GM21717 (cell line): Measurements from ENCODE around the gene CLEC20A.
"Not testable (repeated sequence)": the region's sequence is repeated elsewhere in the genome, so short reads cannot be mapped to it uniquely, and the experiment has no call there.

ENCODE experiments used
- ATAC-seq: cut with Tn5 transposase; IDR thresholded peaks from one replicate; pipeline ENCODE4 v1.9.1; 2021; ENCODE audit warnings: mild to moderate bottlenecking, moderate library complexity; ENCODE audit not compliant: unreplicated experiment

CLEC20A gene

DNA sequence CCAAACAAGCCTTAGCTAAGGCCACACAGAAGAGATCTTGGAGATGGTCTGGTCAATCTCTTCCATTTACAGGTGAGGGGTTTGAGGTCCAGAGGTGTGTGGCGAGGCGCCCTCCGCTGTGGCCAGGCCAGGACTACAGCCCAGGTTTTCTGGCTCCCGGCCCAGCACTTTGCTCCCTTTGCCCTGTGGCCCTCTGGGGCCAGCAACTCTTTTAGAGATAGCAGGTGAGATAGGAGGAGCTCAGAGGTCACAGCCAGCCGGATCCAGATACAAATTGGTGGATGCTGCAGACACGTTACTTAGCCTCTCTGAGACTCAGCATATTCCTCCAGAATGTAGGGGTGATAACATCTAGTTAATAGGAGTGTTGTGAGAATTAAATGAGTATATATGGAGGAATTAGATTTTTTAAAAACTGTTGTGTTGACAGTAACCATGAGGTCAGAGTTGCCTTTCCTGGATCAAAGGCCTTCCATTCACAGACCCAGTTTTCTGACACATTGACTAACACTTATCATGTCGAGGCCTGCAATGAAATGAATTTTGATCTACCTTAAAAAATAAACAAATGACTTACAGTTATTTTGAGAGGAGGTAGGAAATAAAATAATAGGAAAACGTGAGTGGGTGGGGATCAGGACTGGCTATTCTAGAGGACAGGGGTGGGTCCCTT lies 32.7 kb upstream of the CLEC20A start:
- ATAC-seq, result no peak

DNA sequence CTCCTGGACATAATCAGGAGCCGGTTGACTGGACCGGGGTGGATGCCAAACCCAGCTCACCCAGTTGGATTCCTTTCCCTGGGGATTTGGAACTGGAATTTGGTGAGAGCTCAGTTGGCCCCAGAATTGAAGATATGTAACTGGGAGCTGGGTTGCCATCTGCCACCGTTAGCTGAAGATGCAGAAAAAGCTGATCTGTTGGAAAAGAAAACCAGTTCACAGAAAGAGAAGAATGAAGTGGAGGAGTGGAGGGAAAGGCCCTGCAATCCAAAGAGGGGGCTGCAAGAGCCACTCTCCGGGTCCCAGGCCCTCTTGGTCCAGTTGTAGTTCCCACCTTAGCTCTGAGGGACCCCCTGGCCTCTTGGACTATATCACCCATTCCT lies 32.2 kb upstream of the CLEC20A start:
- no peak for ATAC-seq

DNA sequence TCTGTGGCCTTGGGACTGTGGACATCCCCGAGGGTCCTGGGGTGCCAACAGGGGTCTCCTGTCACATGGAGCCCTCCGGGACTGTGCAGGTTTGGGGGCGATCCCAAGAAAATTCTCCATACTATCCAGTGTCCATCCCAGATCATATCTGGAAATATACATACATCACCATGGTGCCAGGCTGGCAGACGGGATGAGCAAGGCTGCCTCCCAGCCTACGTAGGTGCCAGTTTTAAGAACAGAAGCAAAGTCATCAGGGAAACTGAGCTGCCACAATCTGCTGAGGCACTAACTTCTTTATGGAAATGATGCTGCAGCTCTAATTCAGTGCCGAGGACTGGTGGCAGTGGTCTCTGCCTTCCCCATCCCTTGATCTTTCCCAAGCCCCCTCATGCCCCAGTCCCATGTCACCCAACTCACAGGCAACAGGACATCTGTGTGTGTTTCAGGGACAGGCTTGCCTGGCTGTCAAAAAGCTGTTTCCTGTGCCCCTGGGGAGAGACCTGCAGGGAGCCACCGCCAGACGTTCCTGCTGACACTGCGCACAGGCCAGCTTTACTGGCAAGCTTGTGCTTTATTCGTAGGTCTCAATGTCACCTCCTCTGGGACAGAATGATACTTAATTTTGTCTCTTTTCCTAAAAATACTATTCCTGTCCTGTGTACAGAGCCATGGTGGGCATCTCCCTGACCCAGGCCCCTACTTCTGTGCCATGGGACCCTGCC lies 31.6 kb upstream of the CLEC20A start:
- ATAC-seq, result no peak

DNA sequence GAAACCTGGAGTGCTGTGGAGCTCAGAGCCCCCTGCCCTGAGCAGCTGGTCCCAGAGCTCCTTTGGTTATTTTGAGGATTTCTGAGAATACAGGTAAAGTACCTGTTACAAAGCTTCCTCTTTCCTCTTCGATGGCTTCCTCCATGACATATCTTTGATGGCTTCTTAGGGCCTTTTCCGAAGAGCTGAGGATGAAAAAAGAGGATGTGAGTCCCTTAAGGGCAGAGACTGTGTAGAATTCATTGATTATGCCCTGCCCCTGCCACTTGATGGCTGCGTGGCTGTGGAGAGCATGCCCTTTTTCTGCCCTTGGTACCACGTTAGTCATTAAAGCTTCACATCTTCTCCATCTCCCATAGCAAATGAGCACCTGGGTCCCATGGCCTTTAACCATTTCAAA lies 30.4 kb upstream of the CLEC20A start:
- ATAC-seq, result no peak

DNA sequence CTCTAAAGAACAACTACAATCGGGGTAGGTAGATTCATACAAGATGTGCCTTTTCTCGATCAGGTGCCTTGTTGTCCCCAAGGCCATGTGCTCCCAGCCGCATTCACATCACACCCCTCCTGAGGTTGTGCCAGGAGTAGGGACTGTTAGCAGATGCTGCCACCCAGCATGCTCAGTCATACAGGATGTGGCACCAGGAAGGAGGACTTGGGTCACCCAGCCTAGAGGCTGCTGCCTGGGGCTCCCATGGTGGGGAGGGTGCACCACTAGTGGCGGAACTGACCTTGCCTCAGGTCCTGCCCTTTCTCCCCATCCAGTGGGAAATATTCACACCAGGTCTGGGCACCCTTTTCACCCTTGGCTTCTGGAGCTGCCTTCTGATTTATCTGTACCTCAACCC lies 24.5 kb upstream of the CLEC20A start:
- no peak for ATAC-seq

DNA sequence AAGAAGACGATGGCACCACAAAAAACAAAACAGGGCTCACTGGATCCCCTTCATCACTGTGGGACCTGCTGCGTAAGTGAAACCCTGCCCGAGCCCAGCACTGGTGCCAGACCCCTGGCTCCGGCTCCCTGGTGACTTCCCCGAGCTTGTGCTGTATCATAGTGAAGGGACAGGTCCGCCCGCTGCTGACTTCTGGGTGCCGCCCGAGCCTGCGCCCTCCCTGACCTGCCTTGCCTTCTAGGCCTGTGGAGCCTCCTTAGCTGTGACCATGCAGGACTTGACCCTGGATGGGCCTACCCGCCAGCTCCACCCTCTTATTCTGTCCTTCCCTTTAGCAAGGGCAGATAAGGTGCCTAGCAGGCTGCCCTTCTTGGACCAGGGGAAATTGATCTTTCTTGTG lies 24.0 kb upstream of the CLEC20A start:
- ATAC-seq, result no peak

DNA sequence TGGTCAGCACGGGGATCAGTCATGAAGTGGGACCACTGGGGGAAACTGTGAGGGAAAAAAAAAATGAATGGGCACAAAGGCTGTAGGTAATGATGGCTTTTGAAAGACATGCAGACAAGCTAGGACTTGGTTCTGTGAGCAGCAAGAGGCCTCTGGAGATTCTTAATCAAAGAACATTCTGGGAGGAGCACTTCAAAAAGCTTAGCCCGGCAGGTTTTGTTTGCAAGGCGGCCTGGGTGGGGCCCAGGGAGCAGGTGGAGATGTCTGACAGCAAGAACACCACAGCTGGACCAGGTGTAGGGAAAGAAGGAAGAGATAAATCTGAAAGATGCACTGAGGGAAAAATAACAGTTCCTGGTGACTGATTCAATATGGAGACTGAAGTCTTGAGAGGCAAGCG lies 22.1 kb upstream of the CLEC20A start:
- ATAC-seq, result no peak

DNA sequence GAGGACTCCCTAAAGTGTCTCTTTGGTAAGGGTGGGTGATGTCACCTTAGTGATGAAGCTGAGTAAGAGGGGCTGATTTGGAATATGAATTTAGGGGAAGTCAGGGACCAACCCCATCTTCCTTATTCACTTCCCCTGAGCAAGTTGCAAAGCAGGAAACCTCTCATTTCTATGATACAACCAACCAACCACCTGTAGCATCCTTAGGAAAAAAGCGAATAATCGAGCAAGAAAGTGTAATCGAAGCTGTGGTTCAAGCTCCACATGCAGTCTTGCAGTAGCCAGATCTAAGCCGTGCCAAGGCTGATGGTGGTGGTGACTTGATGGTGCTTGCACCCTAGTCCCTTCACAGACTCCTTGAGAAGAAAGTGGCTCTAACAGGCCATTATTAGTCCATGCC lies 19.3 kb upstream of the CLEC20A start:
- no peak for ATAC-seq

DNA sequence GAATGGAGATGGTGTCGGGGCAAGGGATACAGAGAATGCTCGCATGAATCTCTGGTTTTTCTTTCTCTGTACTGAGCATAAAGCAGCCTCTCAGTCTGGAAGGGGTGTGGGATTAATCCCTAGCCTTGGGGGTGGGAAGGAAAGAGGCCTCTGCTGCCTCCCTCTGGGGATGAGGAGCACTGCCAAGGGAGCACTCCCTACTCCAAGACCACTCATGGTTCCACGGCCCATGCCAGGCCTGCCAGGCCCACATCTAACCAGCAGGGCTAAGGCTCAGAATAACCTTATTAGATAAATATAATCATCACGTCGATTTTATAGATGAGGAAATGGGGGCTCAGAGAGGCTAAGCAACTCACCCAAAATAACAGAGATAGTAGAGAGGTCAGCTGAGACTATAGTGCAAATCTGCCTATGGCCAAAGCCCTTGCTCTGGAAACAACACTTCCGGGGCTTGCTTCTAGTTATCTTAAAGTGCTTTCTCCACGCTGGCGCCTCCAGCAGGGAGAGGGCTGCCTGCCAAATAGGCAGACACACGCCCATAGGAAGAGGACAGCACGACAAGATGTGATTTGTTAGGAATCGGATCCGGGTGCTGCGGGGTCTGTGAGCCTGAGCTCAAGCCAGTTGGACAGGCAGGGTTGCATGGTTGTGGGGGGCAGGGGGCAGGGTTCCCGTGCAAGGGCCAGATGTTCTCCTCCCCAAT lies 16.7 kb upstream of the CLEC20A start:
- no peak for ATAC-seq

DNA sequence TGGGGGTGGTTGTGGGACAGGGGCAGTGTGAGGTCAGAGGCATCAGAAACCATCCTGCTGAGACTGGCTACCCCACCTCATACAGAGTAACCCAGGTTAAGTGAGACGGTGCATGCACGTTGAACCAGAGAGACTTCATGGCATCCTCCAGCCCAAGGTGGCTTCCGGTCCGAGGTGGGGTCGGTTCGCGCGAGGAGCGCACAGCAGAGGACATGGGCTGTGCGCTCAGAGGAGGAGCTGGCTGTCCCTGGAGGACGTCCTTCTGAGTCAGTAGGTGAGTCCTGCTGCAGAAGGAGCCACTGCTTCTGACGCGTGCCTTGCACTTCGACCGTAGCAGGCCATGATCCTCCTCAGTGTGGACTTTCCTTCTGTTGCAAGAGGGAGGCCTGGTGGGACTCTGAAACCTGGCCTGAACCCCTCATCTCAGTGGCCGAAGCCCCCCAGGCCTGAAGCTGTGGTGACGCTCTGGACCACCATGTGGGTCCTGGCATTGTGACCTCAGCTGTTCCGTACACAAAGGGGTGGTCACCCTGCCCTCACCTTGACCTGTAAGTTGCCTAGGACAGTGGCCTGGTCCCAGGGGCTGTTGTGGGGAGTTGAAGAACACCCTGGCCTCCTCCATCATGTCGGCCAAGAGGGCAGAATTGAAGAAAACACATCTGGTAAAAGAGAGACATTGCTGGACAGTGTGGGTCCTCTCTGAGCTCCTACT lies 16.0 kb upstream of the CLEC20A start, which contains the start of gene TEX35:
Gene TEX35, plus strand, starts transcription at position 544 of the 712 bp plus-strand sequence. Its CDS starts 80 bp downstream, at position 624.
- ATAC-seq, result no peak

DNA sequence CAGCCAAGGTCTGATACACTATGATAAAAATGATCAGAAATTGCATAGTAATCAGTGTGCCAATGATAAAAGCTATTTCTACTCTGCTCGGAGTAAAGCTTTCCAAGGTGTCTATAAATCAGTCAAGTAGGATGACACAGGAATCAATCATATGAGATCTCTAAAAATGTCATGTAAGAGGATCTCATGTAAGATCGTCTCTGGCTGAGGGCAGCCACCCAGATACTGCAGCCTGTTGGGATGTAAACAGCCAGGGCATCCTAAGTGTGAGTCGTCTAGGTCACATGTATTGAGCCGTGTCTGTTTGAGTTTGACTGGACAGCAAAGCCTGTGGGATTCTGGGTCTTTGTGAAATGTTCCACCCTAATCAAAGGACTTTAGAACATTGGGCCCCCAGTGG lies 13.4 kb upstream of the CLEC20A start:
- ATAC-seq, result no peak

DNA sequence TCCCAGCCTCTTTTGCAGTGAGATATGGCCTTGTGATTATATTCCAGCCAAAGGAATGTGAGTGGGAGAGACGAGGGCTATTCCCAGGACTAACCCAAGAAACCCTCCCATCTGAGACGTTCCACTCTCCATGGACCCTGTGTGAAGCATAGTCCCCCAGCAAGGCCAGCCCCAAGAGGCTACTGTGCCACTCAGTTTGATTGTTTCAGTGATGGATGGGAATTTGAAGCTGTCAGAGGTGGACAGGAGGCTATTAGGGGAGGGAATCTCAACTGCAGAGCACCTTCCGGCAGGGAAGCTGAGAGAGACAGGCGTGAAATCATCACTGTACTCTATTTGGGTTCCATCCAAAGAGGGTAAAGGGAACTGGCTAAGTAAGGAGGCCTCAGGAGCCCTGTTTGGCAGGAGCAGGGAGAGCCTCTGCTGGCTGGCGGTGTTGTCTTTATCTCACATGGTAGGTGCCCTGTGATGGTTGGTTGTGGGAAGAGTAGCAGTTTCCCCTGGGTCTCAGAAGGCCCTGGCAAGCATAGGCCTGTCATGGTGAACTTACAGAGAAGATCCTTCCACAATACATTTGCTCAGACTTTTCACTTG lies 12.7 kb upstream of the CLEC20A start:
- no peak for ATAC-seq

DNA sequence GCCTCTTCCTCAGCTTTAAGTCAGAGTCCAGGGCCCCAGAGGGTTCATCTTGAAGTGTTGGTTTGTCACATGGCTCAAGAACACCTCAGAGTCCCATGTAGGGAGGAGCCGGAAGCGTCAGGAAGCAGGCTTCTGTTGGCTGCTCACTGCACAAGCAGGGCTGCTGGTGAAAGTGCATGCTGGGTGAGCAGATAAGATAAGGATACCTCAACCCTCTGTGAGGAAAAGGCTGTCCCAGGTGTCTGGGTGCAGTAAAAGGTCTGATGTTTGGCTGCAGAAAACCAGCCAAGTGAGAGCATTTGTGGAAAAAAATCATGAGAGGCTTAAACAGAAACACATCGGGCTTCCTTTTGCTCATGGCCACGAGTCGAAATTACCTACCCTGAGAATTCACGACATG lies 9.9 kb upstream of the CLEC20A start:
- ATAC-seq, result no peak

DNA sequence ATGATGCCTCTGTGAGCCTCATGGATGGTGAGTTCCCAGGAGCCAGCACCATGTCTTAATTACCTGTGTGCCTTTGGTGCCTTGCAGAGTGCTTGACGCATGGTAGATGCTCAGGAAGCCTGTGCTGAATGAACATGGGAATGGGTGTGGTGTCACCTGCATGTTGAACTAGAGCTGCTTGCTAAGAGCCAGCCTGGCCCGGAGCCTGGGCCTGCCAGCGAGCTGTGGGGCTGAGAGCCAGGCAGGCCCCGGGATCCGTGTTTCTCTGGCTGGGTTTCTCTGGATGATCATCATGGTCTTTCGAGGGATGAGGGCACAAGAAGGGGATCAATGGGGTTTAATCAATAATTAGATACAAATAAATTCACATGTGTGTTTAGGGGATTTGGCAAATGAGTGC lies 9.4 kb upstream of the CLEC20A start:
- no peak for ATAC-seq

DNA sequence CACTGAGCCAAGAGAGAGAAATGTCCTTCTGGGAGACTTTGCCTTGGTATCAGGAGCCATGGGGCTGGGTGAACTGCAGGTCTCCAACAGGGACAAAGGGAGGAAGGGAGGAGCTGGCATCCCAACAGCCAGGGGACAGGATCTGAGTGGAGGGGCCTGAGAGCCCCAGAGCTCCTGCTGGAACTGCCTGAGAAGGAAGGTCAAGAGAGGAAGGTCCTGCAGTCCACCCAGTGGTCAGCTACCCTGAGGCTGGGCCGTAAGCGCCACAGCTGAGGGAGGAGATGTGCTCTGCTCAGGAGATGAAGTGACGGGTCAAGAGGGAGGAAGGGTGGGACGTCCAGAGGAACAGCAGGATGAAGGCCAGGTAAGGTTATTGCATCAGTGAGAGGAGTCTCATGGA lies 7.5 kb upstream of the CLEC20A start:
- ATAC-seq, result no peak

DNA sequence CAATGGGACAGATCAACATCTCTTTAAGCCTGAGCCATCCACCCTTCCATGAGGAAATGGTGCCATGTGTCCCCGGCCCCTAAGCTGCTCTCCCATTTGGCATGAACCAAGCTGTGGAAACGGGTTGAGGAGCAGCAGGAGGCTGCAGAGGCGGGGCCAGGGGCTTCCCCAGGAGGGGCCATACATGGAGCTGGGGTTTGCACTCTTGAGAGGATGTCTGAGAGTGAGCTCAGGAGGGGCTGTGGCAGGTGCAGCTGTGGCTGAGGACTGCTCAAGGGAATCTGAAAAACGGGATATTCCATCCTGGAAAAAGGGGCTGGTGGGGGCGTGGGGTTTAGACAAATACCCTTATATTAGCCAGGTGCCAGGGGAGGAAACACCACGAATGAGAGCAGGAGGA lies 7.1 kb upstream of the CLEC20A start:
- no peak for ATAC-seq

DNA sequence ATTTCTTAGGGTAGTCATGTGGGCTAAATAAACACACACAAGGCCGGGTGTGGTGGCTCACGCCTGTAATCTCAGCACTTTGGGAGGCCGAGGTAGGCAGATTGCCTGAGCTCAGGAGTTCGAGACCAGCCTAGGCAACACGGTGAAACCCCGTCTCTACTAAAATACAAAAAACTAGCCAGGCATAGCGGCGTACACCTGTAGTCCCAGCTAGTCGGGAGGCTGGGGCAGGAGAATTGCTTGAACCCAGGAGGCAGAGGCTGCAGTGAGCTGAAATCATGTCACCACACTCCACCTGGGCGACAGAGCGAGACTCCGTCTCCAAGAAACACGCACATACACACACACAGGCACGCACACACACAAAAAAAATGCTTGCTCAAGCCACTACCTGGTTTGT lies 6.6 kb upstream of the CLEC20A start:
- not testable (repeated sequence) for ATAC-seq

DNA sequence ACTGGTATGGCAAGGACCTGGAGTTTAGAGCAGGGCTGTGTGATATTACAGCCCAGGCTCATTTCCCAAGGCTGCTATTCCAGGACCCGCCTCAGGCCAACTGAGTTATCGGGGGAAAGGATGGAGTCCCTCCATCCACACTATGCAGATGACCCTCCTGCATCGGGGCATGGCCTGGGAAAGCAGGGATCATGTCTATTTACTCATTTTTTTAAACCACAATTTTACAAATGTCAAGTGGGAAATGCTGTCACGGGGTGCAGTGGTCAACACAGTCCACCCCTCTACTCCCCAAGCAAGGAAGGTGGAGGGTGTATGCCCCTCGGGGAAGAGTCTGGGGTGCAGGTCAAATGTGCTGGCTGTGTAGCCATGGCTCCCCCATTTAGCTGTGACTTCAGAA lies 6.1 kb upstream of the CLEC20A start:
- ATAC-seq, result no peak

DNA sequence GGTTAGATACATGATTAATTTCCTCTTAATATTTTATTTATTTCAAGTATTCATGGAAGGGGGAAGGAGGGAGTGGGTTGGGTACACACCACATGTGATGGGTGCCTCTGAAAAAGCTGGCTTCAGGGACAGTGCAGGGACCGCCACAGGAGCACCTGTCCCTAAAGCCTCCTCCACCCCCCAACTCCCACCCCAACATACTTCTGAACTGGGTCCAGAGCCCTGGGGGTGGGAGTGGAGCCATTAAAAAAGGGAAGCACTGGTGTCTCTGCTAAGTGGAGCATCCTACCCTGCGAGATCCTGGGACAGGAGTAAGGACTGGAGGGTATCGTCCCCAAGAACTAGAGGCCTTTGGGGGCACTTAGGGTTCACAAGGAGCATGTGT lies 5.6 kb upstream of the CLEC20A start:
- no peak for ATAC-seq

DNA sequence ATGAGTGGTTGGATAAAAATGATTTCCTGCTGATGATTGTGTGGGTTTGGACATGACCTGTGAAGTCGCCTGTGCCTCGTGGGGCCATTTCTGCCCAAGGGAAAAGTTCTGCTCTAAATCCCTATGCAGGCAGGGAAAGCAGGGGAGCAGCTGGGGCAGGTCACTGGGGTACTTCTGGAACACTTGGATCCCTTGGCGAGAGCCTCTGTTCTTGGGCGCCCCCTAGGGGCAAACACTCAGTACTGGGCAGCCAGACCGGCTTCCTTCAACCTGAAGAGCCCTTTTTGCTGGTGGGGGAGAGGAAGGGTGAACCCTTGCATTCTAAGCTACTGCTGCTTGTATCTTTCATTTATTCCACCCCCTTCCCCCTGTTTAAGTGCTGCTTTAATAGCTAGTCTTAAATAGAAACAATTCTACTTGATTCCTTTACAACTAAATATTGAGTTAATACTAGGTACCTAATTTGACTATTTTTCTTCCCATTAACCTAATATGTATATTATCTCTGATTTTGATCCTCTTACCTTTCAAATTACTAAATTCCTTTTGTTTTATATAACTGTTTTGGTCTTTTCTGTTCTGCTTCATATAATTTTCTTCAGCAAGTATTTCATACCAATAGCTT lies 5.1 kb upstream of the CLEC20A start:
- peak; percentile 84 for ATAC-seq
